SU-DHL-6 (cell line): ENCODE results near the gene NAV1.

ENCODE experiments used
- H2AFZ ChIP-seq: fragments of 200-600 bp; sonication (generic); 2 replicates; pipeline ENCODE4 v1.6.1; 2014; ENCODE audit warnings: low read depth, mild to moderate bottlenecking, moderate library complexity, mixed read lengths, antibody characterized with exemption, low read length; ENCODE audit not compliant: severe bottlenecking
- H3F3A ChIP-seq: fragments of 200-600 bp; shearing (Covaris generic); 2 replicates; pipeline ENCODE4 v1.6.0; 2016; ENCODE audit warnings: antibody characterized with exemption, mild to moderate bottlenecking; ENCODE audit not compliant: insufficient read depth
- H3K27ac ChIP-seq: fragments of 200-600 bp; sonication (generic); 2 replicates; pipeline ENCODE4 v1.5.1; 2016; ENCODE audit warnings: low read depth, mild to moderate bottlenecking, low read length, moderate library complexity, mixed read lengths
- H3K27me3 ChIP-seq: fragments of 200-600 bp; sonication (generic), shearing (Covaris generic); 2 replicates; pipeline ENCODE4 v1.6.0; 2014; ENCODE audit warnings: mild to moderate bottlenecking, low read length
- H3K36me3 ChIP-seq: fragments of 200-600 bp; sonication (generic); 2 replicates; pipeline ENCODE4 v1.6.1; 2014; ENCODE audit warnings: mild to moderate bottlenecking, low read length, mixed read lengths
- H3K4me2 ChIP-seq: fragments of 300-600, 200-600 bp; shearing (Covaris generic), sonication (generic); 2 replicates; pipeline ENCODE4 v1.6.0; 2014; ENCODE audit warnings: low read length, low read depth, mild to moderate bottlenecking; ENCODE audit not compliant: poor library complexity, severe bottlenecking
- H3K4me3 ChIP-seq: fragments of 200-600 bp; sonication (generic); 2 replicates; pipeline ENCODE4 v1.5.1; 2014; ENCODE audit warnings: antibody characterized with exemption, low read length, mild to moderate bottlenecking, mixed read lengths; ENCODE audit not compliant: insufficient read depth, poor library complexity, severe bottlenecking
- H3K79me2 ChIP-seq: fragments of 200-600 bp; sonication (generic); 2 replicates; pipeline ENCODE4 v1.6.1; 2014; ENCODE audit warnings: mild to moderate bottlenecking, low read length, moderate library complexity; ENCODE audit not compliant: insufficient read depth
- H3K9ac ChIP-seq: fragments of 200-600 bp; sonication (generic); 2 replicates; pipeline ENCODE4 v1.7.0; 2014; ENCODE audit warnings: mild to moderate bottlenecking, low read length
- H3K9me2 ChIP-seq: fragments of 200-600 bp; sonication (generic); replicated peaks from 2 replicates; pipeline ENCODE4 v1.6.1; 2014; ENCODE audit warnings: low read length; ENCODE audit not compliant: insufficient read depth
- H3K9me3 ChIP-seq: fragments of 200-600 bp; sonication (generic); 2 replicates; pipeline ENCODE4 v1.6.1; 2014; ENCODE audit warnings: low read length, mixed read lengths; ENCODE audit not compliant: insufficient read depth
- H4K20me1 ChIP-seq: fragments of 200-600 bp; sonication (generic); 2 replicates; pipeline ENCODE4 v1.6.1; 2014; ENCODE audit warnings: low read depth, mild to moderate bottlenecking, antibody characterized with exemption, low read length, moderate library complexity, mixed read lengths
- EZH2phosphoT487 ChIP-seq: fragments of 200-600 bp; sonication (generic), shearing (Covaris generic); conservative IDR thresholded peaks from 2 replicates; pipeline ENCODE4 v1.6.1; 2018; ENCODE audit warnings: mild to moderate bottlenecking, antibody characterized with exemption, low read length, moderate library complexity, mixed read lengths
- TF ChIP-seq, protein P1 (sequence below): fragments of 200-600 bp; sonication (generic); IDR thresholded peaks from one replicate; pipeline ENCODE4 v1.5.1; 2017; ENCODE audit warnings: antibody characterized with exemption, mild to moderate bottlenecking, low read length, moderate library complexity; ENCODE audit not compliant: insufficient read depth, poor library complexity, severe bottlenecking

The NAV1 gene

DNA sequence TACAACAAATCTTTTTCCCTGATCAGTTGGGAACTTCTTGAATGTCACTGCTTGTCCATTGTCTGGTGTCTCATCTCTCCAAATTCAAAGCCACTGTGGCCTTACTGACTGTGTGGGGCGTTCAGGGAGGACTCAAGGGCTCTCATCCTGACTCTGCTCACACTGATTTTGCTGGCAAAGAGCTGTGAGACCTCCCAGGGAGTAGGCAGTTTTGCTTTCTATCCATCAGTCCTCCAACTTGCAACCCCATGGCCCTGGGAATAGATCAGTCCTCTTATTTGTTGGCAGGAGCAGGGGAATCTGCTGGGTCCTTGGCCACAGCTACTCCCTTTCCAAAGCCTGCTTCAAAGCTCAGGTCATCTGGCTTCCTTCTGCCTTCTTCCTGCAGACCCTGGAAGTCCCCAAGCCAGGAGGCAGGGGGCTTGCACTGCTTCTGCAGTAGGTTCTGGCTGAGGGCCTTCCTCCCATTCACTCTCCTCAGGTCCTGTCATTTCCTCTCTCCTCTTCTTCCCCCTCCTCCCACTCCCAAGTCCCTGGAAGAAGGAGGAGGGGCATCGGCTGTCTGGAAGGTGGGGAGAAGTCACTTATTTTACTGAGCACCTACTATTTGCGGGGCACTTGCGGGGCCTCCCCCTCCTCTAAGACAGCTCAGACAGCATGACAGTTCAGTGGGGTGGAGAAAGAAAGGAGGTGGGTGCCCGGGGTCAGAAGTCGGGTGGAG is 876 bp upstream of the NAV1 start:
- Histone ChIP-seq H2AFZ (no peak overlapping the region), H3K36me3 (no peaks in the 10 kb centered on the region), H3K9ac (no peak overlapping the region), H3F3A (no peaks in the 10 kb centered on the region), H3K9me2 (no peaks in the 10 kb centered on the region), H3K27ac (no peak overlapping the region), H4K20me1 (no peaks in the 10 kb centered on the region), H3K79me2 (no peaks in the 10 kb centered on the region), H3K27me3 (0 out of 2 replicates have a peak, but pooled peaks cover 3% of the 10 kb centered on the region), H3K4me2 (no peak overlapping the region), H3K9me3 (no peaks in the 10 kb centered on the region), H3K4me3 (no peak overlapping the region)
- TF ChIP-seq, protein P1, sequence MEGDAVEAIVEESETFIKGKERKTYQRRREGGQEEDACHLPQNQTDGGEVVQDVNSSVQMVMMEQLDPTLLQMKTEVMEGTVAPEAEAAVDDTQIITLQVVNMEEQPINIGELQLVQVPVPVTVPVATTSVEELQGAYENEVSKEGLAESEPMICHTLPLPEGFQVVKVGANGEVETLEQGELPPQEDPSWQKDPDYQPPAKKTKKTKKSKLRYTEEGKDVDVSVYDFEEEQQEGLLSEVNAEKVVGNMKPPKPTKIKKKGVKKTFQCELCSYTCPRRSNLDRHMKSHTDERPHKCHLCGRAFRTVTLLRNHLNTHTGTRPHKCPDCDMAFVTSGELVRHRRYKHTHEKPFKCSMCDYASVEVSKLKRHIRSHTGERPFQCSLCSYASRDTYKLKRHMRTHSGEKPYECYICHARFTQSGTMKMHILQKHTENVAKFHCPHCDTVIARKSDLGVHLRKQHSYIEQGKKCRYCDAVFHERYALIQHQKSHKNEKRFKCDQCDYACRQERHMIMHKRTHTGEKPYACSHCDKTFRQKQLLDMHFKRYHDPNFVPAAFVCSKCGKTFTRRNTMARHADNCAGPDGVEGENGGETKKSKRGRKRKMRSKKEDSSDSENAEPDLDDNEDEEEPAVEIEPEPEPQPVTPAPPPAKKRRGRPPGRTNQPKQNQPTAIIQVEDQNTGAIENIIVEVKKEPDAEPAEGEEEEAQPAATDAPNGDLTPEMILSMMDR = no peak
- TF ChIP-seq EZH2phosphoT487 = no peak

DNA sequence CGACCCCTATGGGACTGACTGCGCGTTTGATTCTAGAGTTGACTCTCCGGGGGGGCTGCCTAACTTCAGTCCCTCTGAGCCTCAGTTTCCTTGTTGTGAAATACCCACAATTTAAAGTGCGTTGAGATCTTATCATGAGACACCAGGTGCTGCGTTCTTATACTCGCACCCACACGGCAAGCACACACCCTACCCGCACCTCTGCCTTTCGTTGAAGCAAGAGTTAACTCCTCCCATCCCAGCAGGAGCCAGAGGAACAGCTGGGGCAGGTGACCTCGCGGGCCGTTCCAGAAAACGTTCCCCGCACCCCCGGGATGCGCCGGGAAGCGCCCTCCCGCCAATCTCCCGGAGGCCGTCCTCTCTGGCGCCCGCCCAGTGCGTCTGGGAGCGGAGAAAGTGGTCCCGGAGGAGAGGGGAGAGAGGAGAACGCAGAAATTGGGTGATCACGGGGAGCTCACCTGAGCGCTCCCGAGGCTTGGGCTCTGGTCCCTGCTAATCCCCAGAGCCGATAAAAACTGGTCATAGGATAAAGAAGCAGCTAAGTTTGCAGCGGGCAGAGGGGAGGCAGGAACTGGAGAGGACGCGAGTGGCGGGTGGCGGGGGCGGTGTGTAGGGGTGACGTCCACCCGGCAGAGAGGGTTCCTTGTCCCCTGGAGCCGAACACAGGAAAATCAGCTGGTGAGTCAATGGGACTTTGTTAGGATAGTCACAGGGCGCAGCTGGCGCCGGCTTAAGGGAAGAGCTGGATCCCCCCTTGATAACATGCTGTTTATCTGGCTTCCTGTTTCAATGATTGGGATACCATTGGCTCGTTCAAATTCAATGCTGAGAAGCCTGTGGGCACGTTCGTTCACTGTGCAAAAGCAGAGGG is 869 bp downstream of the NAV1 start:
- Histone ChIP-seq H3K27me3 (0 out of 2 replicates have a peak, but pooled peaks cover 3% of the 10 kb centered on the region), H3K4me2 (no peak overlapping the region), H3K27ac (no peak overlapping the region), H3K9ac (no peak overlapping the region), H3F3A (no peaks in the 10 kb centered on the region), H4K20me1 (no peaks in the 10 kb centered on the region), H3K9me2 (no peaks in the 10 kb centered on the region), H2AFZ (no peak overlapping the region), H3K4me3 (no peak overlapping the region), H3K79me2 (no peaks in the 10 kb centered on the region), H3K36me3 (no peaks in the 10 kb centered on the region), H3K9me3 (no peaks in the 10 kb centered on the region)
- no peak for TF ChIP-seq EZH2phosphoT487
- TF ChIP-seq, protein P1 = no peak

DNA sequence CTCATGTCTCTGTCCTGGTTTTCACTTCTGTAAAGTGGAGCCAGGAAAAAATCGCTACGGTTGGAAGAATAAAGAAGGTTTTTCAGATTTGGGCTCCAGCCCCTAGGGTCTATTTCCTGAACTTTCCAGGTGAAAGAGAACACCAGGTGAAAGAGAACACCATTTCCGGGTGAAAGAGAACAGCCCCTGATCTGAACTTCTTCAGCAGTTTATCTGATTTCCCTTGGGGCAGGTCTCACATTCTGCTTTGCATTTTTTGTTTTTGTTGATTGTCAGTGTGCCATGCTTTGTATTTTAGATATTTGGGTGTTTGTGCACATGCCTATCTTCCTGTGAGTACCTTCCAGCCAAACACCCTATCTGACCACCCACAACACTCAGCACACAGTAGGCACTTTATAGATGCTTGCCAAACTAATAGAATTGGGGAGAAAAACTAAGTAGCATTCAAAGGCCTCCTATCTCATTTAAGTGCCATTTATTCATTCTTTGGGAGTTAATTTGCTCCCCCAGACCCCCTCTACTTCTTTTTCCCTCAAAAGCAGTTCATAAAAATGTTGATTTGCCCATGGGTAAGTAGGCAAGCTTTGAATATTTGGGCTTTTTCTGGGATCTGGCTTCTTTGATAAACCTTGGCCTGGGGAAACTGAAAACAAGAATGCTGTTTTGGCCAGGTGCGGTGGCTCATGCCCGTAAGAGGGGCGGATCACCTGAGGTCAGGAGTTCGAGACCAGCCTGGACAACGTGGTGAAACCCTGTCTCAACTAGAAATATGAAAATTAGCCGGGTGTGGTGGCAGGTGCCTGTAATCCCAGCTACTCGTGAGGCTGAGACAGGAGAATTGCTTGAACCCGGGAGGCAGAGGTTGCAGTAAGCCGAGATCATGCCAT is 2.2 kb downstream of the NAV1 start:
- Histone ChIP-seq H3K4me3 (no peak overlapping the region), H3K9me3 (no peaks in the 10 kb centered on the region), H3K79me2 (no peaks in the 10 kb centered on the region), H3K9me2 (no peaks in the 10 kb centered on the region), H3F3A (no peaks in the 10 kb centered on the region), H3K27me3 (0 out of 2 replicates have a peak, but pooled peaks cover 3% of the 10 kb centered on the region), H3K4me2 (no peak overlapping the region), H3K9ac (no peak overlapping the region), H3K27ac (no peak overlapping the region), H2AFZ (no peak overlapping the region), H3K36me3 (no peaks in the 10 kb centered on the region), H4K20me1 (no peaks in the 10 kb centered on the region)
- TF ChIP-seq, protein P1 = no peak
- no peak for TF ChIP-seq EZH2phosphoT487
